Natural killer cell (primary cell): ENCODE measurements around the gene MIA. TPM values are rescaled to one million over a fixed set of nuclear protein-coding genes. Genes with fewer than 3 reads are reported as not detected.
"Not testable (repeated sequence)": the region's sequence is repeated elsewhere in the genome, so short reads cannot be mapped to it uniquely, and the experiment has no call there.

Source experiments
- ATAC-seq, 3 donors: fragments of 150-1000 bp in 2 of 3; fragments of 200-7000 bp in 1 of 3; cut with Tn5 transposase; 1 replicate in 1 of 3; 2 replicates in 2 of 3; pipeline ENCODE4 v1.10.0; 2021; ENCODE audit warnings: mild to moderate bottlenecking in 2 of 3, moderate library complexity in 2 of 3
- DNase-seq, 2 donors: peaks; one replicate each; pipeline versions ENCODE4 v3.0.0 to v3.0.0-alpha.2; 2013 to 2021; ENCODE audit warnings: mixed read lengths in 1 of 2
- H3K27ac ChIP-seq: one replicate; pipeline ENCODE4 v1.5.1; 2013; ENCODE audit warnings: mild to moderate bottlenecking, low read length
- H3K27me3 ChIP-seq: one replicate; pipeline ENCODE4 v1.6.1; 2013; ENCODE audit warnings: low read length; ENCODE audit not compliant: control insufficient read depth, insufficient read depth
- H3K36me3 ChIP-seq: one replicate; pipeline ENCODE4 v1.6.1; 2013; ENCODE audit warnings: low read length; ENCODE audit not compliant: control insufficient read depth, insufficient read depth
- H3K4me1 ChIP-seq: one replicate; pipeline ENCODE4 v1.6.1; 2013; ENCODE audit warnings: low read length; ENCODE audit not compliant: control insufficient read depth, insufficient read depth
- H3K4me3 ChIP-seq: one replicate; pipeline ENCODE4 v1.5.1; 2013; ENCODE audit warnings: low read length
- H3K9me3 ChIP-seq: one replicate; pipeline ENCODE4 v1.6.1; 2013; ENCODE audit warnings: low read length; ENCODE audit not compliant: control insufficient read depth, insufficient read depth
- H3K27ac Mint-ChIP-seq, 2 donors: one replicate each; pipeline ENCODE4 v1.8.0; 2022; ENCODE audit warnings: mild to moderate bottlenecking in 2 of 2, mixed read lengths in 2 of 2, moderate library complexity in 1 of 2
- H3K27me3 Mint-ChIP-seq, 2 donors: one replicate each; pipeline ENCODE4 v1.8.0; 2022; ENCODE audit warnings: low read depth in 2 of 2, mixed read lengths in 2 of 2
- H3K36me3 Mint-ChIP-seq: one replicate; pipeline ENCODE4 v1.8.0; 2022; ENCODE audit warnings: mixed read lengths
- H3K4me1 Mint-ChIP-seq, 2 donors: one replicate each; pipeline ENCODE4 v1.8.0; 2022; ENCODE audit warnings: mixed read lengths in 2 of 2
- H3K4me3 Mint-ChIP-seq: one replicate; pipeline ENCODE4 v1.8.0; 2022; ENCODE audit warnings: mild to moderate bottlenecking, moderate library complexity, mixed read lengths
- H3K9me3 Mint-ChIP-seq, 2 donors: one replicate each; pipeline ENCODE4 v1.8.0; 2022; ENCODE audit warnings: mixed read lengths in 2 of 2
- WGBS: methylation state at CpG from one replicate; pipeline ENCODE4 v1.1.7; 2013; ENCODE audit warnings: missing lambda C conversion rate; ENCODE audit not compliant: insufficient coverage; 5-methylcytosine and 5-hydroxymethylcytosine counted together
- intact Hi-C: fragments of 100-400 bp; cut with micrococcal nuclease; formaldehyde crosslinking; loops from one replicate; pipeline ENCODE4 v1.14.2; 2022
- total RNA-seq, 4 donors: library from RNA; stranded (reverse); fragments of 120-200 nt in 1 of 4; gene quantifications; one replicate each; pipeline versions ENCODE4 v1.2.3 to v1.2.4, GENCODE V29; 2013 to 2022
- TF ChIP-seq, protein P1 (sequence below): fragments of 200-600 bp; IDR thresholded peaks from one replicate; pipeline ENCODE4 v1.8.0; 2022; ENCODE audit warnings: antibody characterized with exemption

MIA gene
- total RNA-seq, 3 donors from 2014 or later (not counting 1 experiment from before 2014, with no cell fraction given): not detected

DNA sequence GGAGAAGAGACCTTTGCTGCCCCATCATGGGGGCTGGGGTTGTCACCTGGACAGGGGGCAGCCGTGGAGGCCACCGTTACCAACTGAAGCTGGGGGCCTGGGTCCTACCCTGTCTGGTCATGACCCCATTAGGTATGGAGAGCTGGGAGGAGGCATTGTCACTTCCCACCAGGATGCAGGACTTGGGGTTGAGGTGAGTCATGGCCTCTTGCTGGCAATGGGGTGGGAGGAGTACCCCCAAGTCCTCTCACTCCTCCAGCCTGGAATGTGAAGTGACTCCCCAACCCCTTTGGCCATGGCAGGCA is 32.7 kb downstream of the MIA start:
- peaks cover 80 to 88% of the 10 kb centered on the region in 2 donors for H3K4me1 Mint-ChIP-seq
- Histone ChIP-seq H3K9me3 (no peaks in the 10 kb centered on the region), H3K36me3 (peaks cover 33% of the 10 kb centered on the region), H3K27ac (no peak overlapping the region), H3K4me3 (no peak overlapping the region), H3K27me3 (no peaks in the 10 kb centered on the region), H3K4me1 (peaks cover 86% of the 10 kb centered on the region)
- ATAC-seq (no peak), DNase-seq (no peak)
- TF ChIP-seq, protein P1, sequence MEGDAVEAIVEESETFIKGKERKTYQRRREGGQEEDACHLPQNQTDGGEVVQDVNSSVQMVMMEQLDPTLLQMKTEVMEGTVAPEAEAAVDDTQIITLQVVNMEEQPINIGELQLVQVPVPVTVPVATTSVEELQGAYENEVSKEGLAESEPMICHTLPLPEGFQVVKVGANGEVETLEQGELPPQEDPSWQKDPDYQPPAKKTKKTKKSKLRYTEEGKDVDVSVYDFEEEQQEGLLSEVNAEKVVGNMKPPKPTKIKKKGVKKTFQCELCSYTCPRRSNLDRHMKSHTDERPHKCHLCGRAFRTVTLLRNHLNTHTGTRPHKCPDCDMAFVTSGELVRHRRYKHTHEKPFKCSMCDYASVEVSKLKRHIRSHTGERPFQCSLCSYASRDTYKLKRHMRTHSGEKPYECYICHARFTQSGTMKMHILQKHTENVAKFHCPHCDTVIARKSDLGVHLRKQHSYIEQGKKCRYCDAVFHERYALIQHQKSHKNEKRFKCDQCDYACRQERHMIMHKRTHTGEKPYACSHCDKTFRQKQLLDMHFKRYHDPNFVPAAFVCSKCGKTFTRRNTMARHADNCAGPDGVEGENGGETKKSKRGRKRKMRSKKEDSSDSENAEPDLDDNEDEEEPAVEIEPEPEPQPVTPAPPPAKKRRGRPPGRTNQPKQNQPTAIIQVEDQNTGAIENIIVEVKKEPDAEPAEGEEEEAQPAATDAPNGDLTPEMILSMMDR: no peak
- H3K4me3 Mint-ChIP-seq: peak overlapping the region; percentile 28
- 97% methylated on average over 2 of the region's 2 CpGs for WGBS
- H3K27me3 Mint-ChIP-seq: no peaks in the 10 kb centered on the region
- no peaks in the 10 kb centered on the region for H3K36me3 Mint-ChIP-seq
- intact Hi-C loops: no loop called here
- H3K27ac Mint-ChIP-seq: peak overlapping the region; percentile 96 to 100
- H3K9me3 Mint-ChIP-seq: no peaks in the 10 kb centered on the region

- Mint-ChIP-seq H3K4me1 (peaks cover 76 to 85% of the 10 kb centered on the region in 2 donors), H3K9me3 (no peaks in the 10 kb centered on the region), H3K27me3 (no peaks in the 10 kb centered on the region), H3K36me3 (no peaks in the 10 kb centered on the region), H3K27ac (peak overlapping the region; percentile 96 to 100), H3K4me3 (peak overlapping the region; percentile 25)
- TF ChIP-seq, protein P1: no peak
- Histone ChIP-seq H3K9me3 (no peaks in the 10 kb centered on the region), H3K4me3 (no peak overlapping the region), H3K36me3 (peaks cover 30% of the 10 kb centered on the region), H3K27ac (no peak overlapping the region), H3K4me1 (peaks cover 81% of the 10 kb centered on the region), H3K27me3 (no peaks in the 10 kb centered on the region)
- intact Hi-C loops: no loop called here
- WGBS: 96% methylated on average over 5 of the region's 5 CpGs
- DNase-seq (no peak), ATAC-seq (no peak)
Observed at GRCh38 chr19:40808497-40808896, 33.2 kb downstream of the MIA start.

DNA sequence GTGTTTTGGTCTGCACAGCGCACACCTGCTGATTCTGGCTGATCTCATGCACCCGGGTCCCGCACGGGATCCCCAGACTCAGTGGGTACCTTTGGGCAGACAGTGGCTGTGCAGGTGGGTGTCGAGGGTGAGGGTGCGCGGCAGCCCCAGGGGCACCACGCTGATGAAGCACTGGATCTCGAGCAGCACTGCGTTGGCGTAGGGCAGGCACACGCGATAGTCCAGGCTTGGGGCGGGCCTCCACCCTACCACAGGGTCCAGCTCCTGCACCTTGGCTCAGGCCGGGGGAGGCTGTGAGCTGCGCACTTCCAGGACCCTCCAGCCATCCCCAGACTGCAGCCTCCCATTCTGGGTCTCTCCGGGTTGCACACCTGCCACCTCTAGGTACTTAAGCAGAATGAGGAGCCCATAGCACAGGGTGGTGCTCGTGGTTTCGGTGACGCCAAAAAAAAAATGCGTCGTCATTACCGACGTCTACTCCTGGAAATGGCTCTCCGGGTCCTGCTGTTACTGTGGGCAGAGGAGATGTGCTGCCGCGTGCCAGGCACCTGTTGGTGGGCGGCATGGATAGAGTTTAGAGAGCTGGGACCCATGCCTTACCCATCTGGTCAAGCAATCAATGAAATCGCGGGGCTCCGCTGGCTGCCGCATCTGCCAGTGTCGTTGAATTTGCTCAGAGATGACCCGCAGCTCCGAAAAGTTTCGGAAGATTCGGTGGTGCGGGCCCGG is 34.2 kb downstream of the MIA start:
- Histone ChIP-seq H3K27ac (no peak overlapping the region), H3K4me1 (peaks cover 70% of the 10 kb centered on the region), H3K27me3 (no peaks in the 10 kb centered on the region), H3K4me3 (no peak overlapping the region), H3K36me3 (peaks cover 30% of the 10 kb centered on the region), H3K9me3 (no peaks in the 10 kb centered on the region)
- Mint-ChIP-seq H3K4me1 (peaks cover 66 to 80% of the 10 kb centered on the region in 2 donors), H3K36me3 (no peaks in the 10 kb centered on the region), H3K27ac (peak overlapping the region; percentile 14 to 88), H3K9me3 (no peaks in the 10 kb centered on the region), H3K27me3 (no peaks in the 10 kb centered on the region), H3K4me3 (peak overlapping the region; percentile 98)
- DNase-seq (no peak), ATAC-seq (no peak)
- TF ChIP-seq, protein P1: no peak
- intact Hi-C loops: no loop called here
- 96% methylated on average over 39 of the region's 39 CpGs for WGBS

DNA sequence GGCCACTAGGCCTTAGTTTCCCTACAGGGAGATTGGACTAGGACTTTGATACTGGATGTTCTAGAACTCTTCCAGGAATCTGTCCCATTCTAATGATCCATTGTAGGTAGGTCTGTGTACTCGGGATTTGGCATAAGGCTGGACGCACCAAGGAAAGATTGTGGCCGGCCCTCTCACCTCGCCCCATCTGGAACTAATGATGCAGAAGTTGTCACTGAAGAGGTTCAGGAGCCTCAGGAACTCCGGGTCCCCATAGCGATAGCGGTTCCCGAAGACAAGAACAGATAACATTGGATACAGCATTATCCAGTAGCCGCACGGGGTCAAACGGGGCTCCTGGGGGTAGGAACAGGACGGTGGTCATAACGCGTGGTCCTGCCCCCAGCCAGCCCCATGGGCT is 34.8 kb downstream of the MIA start:
- Histone ChIP-seq H3K9me3 (no peaks in the 10 kb centered on the region), H3K4me3 (peak overlapping the region; percentile 58), H3K27ac (no peak overlapping the region), H3K36me3 (peaks cover 27% of the 10 kb centered on the region), H3K4me1 (peaks cover 64% of the 10 kb centered on the region), H3K27me3 (no peaks in the 10 kb centered on the region)
- peak overlapping the region; percentile 88 to 96 for H3K27ac Mint-ChIP-seq
- H3K4me1 Mint-ChIP-seq: peaks cover 59 to 74% of the 10 kb centered on the region in 2 donors
- H3K4me3 Mint-ChIP-seq: peak overlapping the region; percentile 98
- ATAC-seq: no peak
- no peaks in the 10 kb centered on the region for H3K36me3 Mint-ChIP-seq
- DNase-seq: no peak
- H3K27me3 Mint-ChIP-seq: no peaks in the 10 kb centered on the region
- H3K9me3 Mint-ChIP-seq: no peaks in the 10 kb centered on the region
- intact Hi-C loops: no loop called here
- WGBS: 87% methylated on average over 10 of the region's 14 CpGs
- TF ChIP-seq, protein P1: no peak

DNA sequence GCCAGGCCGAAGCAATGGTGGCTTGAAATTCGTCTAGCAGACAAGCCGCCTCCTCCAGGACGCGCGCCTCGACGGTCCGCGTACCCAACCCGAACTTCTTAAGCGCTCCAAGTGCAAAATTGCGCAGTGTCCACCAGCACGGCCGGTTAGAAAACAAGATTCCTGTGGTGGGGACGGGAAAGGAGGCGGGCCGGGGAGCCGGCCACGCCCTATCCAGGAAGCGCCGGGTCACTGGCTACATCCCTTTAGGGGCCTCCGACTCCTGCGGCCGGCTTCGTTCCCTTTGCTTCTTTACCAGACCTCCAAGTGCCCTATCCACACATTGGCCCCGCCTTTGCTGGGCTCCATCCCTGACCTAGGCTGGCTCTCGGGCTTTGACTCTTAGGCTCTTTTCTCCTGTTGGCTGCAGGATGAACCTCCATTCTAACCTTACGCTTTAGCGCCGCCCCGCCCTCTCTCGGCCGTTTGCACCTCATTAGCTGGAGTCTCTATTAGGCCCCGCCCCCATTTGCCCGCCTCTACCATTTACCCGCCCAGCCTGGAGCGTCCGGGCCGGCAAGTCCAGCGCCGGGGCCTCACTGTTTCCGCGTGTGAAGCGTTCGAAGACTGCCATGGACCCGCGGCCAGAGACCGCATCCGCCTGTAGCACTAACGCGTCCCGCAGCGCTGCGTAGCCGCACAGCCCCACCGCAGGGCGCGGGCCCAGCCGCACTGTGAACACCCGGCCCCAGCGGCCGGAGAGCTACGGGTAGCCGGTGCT is 35.5 kb downstream of the MIA start:
- H3K27me3 Mint-ChIP-seq, H3K9me3 ChIP-seq, H3K36me3 Mint-ChIP-seq, H3K27me3 ChIP-seq, intact Hi-C loops, H3K9me3 Mint-ChIP-seq: not testable (repeated sequence)
- Mint-ChIP-seq H3K27ac (peak overlapping the region; percentile 88 to 96), H3K4me3 (peak overlapping the region; percentile 98), H3K4me1 (peaks cover 54 to 67% of the 10 kb centered on the region in 2 donors)
- DNase-seq (peak; percentile 63 to 69), ATAC-seq (peak; percentile 81 to 92 (median 85))
- Histone ChIP-seq H3K27ac (peak overlapping the region; percentile 31), H3K4me3 (peak overlapping the region; percentile 58), H3K4me1 (peaks cover 58% of the 10 kb centered on the region), H3K36me3 (peaks cover 24% of the 10 kb centered on the region)
- WGBS: 9% methylated on average over 52 of the region's 65 CpGs
